HUDEP-2 (cell line): ENCODE measurements around the gene PCSK7.

Source experiments
- DNase-seq, 76 experiments: peaks; one replicate each; lab custom pipeline; 2025; ENCODE audit not compliant: unreplicated experiment in 76 of 76; lab: John Stamatoyannopoulos, UW

PCSK7 gene

DNA sequence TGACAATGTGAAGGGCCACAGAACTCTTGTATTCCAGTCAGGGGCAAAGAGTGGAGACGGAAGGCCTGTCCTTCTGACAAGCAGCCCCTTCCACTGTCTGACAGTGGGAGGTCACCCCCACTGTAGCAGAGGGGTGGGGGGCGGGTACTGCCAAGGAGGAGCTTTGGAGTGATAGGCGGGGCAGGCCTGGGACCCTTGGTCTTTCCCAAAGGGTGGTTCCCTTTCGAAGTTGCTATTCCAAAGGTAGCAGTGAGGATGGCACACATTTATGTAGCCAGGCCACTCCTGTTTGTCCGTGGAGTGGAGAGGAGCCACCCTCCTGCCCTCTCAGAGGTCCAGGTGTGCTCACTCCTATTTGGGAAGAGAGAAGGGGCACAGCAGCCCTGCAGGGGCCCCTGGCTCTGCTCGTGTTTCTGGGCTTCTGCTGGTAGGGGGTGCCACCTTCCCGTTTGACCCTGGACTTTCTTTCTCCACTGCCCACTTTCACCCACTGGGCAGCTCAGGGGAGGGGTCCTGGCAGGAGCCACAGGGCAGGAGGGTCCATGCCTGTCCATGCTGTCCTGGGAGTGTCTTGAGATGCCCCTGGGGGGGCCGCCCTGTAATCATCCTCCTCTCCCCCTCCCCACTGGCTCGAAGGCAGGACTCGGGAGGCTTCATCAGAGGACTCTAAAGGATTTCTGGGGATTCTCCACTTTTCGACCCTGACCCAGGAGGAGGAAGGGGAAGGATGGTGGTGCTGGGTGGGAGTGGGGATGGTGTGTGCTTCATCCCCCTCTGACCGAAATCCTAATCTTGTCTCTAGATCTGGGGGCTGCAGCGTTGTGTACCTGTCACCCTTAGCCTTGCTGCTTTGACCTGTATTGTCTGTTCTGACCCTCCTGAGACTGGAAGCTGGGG lies 31.7 kb downstream of the PCSK7 start:
- no peak for DNase-seq

DNA sequence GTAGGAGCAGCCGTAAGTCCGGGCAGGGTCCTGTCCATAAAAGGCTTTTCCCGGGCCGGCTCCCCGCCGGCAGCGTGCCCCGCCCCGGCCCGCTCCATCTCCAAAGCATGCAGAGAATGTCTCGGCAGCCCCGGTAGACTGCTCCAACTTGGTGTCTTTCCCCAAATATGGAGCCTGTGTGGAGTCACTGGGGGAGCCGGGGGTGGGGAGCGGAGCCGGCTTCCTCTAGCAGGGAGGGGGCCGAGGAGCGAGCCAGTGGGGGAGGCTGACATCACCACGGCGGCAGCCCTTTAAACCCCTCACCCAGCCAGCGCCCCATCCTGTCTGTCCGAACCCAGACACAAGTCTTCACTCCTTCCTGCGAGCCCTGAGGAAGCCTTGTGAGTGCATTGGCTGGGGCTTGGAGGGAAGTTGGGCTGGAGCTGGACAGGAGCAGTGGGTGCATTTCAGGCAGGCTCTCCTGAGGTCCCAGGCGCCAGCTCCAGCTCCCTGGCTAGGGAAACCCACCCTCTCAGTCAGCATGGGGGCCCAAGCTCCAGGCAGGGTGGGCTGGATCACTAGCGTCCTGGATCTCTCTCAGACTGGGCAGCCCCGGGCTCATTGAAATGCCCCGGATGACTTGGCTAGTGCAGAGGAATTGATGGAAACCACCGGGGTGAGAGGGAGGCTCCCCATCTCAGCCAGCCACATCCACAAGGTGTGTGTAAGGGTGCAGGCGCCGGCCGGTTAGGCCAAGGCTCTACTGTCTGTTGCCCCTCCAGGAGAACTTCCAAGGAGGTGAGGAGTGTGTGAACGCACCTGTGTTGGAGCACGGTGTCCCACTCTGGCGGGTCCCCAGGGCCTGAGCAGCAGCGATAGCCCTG lies 32.6 kb downstream of the PCSK7 start, which contains the start of gene TAGLN:
TAGLN (plus strand) TSS at position 318 of the 863 bp plus-strand sequence. CDS start 3,644 bp downstream, outside the sequence.
- DNase-seq = no peak

- no peak for DNase-seq
Measured at GRCh38 chr11:117198613-117199012, 33.3 kb downstream of the PCSK7 start.

DNA sequence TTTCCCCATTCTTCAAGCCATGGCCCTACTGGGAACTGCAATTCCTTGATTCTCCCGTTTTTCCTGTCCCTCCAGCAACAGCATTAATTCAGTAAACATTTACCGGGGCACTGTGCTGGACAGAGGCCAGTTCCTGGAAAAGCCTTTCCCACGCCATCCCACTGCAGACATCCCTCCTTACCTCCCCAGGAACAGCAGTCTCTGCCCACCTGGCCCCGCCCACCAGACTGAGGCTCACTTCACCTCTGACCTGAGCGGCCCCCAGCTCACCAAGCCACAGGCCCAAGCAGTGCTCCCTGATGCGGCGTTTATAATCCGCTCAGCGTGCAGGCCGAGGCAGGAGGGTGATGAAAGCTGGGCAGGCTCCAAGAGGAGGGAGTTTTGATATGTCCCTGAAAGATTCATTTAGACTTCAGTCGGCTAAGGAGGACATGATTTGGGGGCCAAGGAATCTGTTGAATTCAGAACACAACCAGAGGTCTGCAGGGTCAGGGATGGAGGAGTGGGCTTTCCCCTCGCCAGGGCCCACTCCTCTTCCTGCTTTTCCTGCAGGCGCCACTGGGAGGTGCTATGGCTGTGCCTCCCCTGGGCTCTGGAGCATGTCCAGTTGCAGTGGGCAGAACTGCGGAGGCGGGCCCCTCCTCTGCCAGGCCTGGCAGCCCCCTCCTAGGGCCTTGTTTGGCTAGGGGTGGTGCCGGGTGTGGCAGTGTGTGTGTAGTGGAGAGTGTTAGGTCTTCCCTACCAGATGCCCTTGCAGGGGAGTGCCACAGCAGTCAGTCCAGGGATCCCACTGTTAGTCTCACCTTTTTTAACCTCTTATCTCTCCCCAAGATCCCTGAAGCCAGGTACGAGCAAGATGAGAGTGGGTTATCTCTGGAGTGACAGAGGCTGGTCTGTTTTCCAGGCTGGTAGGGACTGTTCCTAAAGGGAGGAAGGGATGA lies 34.1 kb downstream of the PCSK7 start:
- DNase-seq = peak in 67 of 76 experiments; percentile 5 to 81 (median 55)

DNA sequence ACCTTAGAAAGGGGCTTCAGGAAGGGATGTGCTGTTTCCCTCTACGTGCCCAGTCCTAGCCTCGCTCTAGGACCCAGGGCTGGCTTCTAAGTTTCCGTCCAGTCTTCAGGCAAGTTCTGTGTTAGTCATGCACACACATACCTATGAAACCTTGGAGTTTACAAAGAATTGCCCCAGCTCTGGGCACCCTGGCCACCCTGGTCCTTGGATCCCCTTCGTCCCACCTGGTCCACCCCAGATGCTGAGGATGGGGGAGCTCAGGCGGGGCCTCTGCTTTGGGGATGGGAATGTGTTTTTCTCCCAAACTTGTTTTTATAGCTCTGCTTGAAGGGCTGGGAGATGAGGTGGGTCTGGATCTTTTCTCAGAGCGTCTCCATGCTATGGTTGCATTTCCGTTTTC lies 34.9 kb downstream of the PCSK7 start:
- DNase-seq = no peak

GRCh38 chr11:117195761-117196160 lies 36.1 kb downstream of the PCSK7 start:
- no peak for DNase-seq

DNA sequence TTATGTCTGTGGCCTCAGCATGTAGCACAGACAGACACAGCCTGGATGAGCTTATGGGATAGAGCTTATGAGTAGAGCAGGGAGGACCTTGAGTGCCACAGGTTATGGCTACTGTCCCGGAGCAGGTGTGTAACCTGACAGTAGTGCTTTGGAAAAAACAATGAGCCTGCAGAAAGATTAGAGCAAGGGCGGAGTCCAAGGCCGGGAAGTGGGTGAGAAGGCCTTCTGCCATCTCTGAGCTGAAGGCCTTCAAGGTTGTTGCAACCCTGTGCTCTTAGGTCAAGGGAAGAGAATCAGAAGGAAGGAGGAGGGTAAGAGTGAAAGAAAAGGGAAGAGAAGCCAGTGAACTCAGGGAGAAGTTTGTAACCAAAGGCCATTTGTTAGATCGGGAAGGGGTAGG lies 36.6 kb downstream of the PCSK7 start:
- DNase-seq = no peak

GRCh38 chr11:117194267-117194666 lies 37.6 kb downstream of the PCSK7 start:
- no peak for DNase-seq

- DNase-seq = no peak
Measured at GRCh38 chr11:117193130-117194020, 38.5 kb downstream of the PCSK7 start.

- DNase-seq = no peak
Measured at GRCh38 chr11:117192401-117192875, 39.4 kb downstream of the PCSK7 start.

DNA sequence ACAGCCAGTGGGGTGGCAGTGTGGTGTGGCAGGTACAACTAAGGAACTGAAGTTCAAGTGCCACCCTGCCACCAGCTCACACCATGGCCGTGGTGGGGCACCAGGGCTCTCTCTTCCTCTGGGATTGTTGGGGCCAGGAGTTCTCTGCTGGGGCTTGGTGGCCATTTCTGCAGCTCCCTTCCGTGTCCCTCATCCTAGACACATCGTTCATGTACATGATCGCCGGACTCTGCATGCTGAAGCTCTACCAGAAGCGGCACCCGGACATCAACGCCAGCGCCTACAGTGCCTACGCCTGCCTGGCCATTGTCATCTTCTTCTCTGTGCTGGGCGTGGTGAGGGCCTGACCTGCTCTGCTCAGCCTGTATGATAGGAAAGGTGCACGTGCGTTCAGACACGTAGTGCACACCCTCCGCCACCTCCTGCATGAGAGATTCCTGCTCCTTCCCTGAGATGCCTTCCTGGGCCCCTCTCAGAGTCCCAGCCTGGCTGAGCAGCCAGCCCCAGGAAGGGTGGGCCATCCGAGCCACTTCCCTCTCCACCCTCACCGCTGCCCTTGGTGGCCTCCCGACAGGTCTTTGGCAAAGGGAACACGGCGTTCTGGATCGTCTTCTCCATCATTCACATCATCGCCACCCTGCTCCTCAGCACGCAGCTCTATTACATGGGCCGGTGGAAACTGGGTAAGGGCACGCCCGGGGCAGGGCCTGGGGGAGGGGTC lies 40.0 kb downstream of the PCSK7 start:
- DNase-seq = no peak

- no peak for DNase-seq
Measured at GRCh38 chr11:117189941-117190544, 41.8 kb downstream of the PCSK7 start.

GRCh38 chr11:117189191-117189940 lies 42.5 kb downstream of the PCSK7 start:
- no peak for DNase-seq

DNA sequence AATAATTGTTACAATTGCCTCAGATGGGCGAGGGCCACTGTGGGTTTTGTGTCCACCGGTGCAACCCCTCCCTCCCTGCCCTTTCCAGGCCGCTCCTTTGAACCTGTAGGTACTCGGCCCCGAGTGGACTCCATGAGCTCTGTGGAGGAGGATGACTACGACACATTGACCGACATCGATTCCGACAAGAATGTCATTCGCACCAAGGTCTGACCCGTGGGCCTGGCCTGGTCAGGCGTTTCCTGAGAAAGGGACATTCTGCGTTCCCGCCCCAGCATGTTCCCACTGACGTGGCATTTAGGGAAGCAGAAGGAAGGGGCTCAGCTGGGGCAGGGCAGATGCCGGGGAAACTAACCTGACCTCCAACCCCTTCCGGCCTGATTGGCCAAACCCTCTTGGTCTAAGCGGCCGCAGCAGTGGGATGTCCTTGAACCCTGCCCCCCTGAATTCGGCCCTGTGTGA lies 43.2 kb downstream of the PCSK7 start:
- no peak for DNase-seq

- DNase-seq = no peak
Measured at GRCh38 chr11:117187799-117188481, 43.9 kb downstream of the PCSK7 start.

DNA sequence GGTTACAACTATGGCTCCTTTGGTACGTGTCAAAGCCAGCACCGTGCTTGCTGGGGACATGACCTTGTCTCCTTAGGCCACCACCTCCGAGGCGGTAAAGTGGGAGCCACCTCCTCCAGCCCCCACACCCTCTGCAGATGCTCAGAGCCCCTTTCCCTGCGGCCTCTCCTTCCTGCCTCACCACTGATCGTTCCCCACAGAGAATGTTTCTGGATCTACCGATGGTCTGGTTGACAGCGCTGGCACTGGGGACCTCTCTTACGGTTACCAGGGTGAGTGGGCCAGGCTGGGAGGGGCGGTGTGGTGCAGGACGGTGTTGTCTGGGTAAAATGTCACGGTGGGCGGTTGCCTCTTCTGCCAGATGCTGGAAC lies 44.5 kb downstream of the PCSK7 start:
- no peak for DNase-seq

DNA sequence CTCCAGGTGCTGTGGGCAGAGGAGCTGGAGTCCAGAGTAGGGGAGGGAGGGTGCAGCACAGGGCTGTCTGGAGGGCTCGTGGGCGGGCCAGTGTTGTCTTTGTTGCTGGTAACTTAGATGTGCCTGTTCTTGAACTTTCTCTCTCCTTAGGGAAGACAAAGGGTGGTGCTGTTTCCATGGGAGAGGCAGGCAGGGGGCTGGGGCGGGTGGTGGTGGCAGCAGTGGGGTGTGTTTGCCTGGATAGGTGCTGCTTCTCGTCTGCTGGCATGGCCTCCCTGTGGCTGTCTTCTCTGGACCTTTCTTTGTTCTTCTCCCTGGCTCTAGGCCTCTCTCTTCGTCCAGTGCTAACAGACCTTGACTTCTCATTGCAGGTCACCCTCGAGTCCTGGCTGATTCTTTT lies 44.9 kb downstream of the PCSK7 start:
- DNase-seq = no peak
